GM12891 (cell line): ENCODE measurements around the gene PSMD12.

ENCODE experiments used
- DNase-seq: peaks from one replicate; pipeline ENCODE4 v3.0.0; 2011; ENCODE audit warnings: low spot score; ENCODE audit not compliant: insufficient read length
- FAIRE-seq: peaks from 2 replicates; lab custom pipeline; 2011; peaks lifted over from hg19 to GRCh38; lab: Jason Lieb, UNC
- PAX5 ChIP-seq: IDR thresholded peaks from 2 replicates; pipeline ENCODE4 v1.6.1; 2011; ENCODE audit warnings: low read length, moderate library complexity, mild to moderate bottlenecking; ENCODE audit not compliant: insufficient read depth, severe bottlenecking
- POLR2A ChIP-seq: IDR thresholded peaks from 2 replicates; pipeline ENCODE4 v1.6.1; 2011; ENCODE audit warnings: low read depth, low read length, control low read depth
- POLR2AphosphoS5 ChIP-seq: IDR thresholded peaks from 2 replicates; pipeline ENCODE4 v1.6.1; 2011; ENCODE audit warnings: low read depth, low read length, control low read depth
- POU2F2 ChIP-seq: IDR thresholded peaks from 2 replicates; pipeline ENCODE4 v1.6.1; 2011; ENCODE audit warnings: low read depth, mild to moderate bottlenecking, control low read depth, low read length, moderate library complexity
- SPI1 ChIP-seq: IDR thresholded peaks from 2 replicates; pipeline ENCODE4 v1.6.1; 2011; ENCODE audit warnings: low read depth, low read length, control low read depth
- TAF1 ChIP-seq: IDR thresholded peaks from 2 replicates; pipeline ENCODE4 v1.6.1; 2011; ENCODE audit warnings: low read depth, low read length, control low read depth

PSMD12 gene

DNA sequence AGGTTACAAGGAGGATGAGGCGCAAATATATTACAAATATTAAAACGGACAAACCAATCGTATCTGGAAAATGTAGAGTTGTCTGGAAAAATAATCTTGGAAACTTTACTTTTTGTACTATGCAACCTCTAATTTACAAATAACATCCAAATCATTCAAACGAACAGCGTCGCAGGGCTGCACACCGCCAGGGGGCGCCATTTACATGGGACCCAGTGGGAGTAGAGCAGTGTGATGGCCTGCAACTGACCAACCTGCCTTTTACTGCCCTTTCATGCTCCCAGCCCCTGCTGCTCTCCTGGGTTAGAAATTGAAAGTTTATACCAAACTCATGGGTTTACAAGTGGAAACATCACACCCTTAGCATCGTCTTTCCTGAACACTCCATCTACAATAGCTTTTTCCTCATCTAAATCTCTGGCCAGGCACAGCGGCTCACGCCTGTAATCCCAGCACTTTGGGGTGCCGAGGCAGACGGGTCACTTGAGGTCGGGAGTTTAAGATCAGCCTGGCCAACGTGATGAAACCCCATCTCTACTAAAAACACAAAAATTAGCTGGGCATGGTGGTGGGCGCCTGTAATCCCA is 20.7 kb upstream of the PSMD12 start:
- no peak for DNase-seq
- no peak for TF ChIP-seq TAF1
- no peak for TF ChIP-seq POLR2A
- TF ChIP-seq SPI1 = no peak
- no peak for TF ChIP-seq POU2F2
- TF ChIP-seq POLR2AphosphoS5 = no peak
- no peak for TF ChIP-seq PAX5
- FAIRE-seq = no peak

DNA sequence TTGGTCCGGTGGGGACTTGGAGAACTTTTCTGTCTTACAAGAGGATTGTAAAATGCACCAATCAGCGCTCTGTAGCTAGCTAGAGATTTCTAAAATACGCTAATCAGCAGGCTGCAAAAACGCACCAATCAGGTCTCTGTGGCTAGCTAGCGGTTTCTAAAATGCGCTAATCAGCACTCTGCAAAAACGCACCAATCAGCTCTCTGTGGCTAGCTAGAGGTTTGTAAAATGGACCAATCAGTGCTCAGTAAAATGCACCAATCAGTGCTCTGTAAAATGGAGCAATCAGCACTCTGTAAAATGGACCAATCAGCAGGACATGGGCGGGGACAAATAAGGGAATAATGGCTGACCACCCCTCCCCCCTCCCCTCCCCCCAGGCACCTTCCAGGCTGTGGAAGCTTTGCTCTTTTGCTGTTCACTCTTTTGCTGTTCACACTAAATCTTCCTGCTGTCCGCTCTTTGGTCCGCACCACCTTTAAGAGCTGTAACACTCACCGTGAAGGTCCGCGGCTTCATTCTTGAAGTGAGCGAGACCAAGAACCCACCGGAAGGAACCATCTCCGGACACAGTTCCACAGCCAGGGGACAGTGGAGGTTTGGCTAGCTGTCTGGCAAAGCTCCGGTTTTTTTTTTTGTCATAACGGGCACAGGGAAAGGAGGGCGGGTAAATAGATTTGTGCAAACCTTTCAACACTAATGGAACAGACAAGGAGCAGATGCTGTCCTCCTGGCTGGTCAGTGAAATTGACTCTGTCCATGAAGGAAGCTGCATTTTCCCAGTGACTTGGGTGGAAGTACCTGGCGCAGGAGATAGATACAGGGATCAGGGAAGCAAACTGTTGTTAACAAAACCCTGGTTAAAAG is 19.0 kb upstream of the PSMD12 start:
- DNase-seq (no peak), FAIRE-seq (no peak)
- TF ChIP-seq TAF1 = no peak
- no peak for TF ChIP-seq POLR2AphosphoS5
- no peak for TF ChIP-seq SPI1
- no peak for TF ChIP-seq POU2F2
- TF ChIP-seq POLR2A = no peak

DNA sequence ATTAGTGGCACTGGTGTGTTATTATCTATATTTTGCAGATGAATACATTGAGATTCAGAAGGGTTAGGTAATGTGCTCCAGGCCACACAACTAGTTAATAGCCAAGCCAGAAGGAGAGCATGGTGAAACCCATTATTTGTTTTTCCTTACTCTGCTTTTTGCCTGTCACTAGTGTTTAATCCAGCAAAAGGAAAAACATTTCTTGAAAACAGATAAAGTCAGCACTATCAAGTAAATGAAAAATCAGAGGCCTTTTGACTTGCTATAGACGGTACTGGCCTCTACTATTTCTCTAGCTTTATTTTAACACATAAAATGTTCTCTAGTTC is 15.5 kb upstream of the PSMD12 start:
- FAIRE-seq (no peak), DNase-seq (no peak)
- TF ChIP-seq POLR2A (no peak), POLR2AphosphoS5 (no peak), POU2F2 (no peak), TAF1 (no peak), SPI1 (no peak)

DNA sequence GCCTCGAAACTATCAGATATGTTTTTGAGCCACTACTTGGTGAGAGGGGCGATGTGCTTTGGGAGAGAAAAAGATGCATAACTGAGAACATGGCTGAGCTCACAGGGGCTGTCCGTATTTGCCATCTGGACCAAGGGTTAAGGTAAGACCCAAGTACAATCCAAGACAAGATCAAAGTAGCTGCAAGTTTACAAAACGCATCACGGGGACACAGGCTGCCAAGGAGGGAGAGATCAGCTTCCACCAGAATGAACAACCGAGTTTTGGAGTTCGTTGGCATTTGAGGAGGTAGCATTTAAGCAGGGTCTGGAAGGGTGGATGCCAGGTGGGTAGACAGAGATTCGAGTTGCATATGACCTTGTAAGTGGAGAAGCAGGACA is 12.9 kb upstream of the PSMD12 start:
- TF ChIP-seq POU2F2 (no peak), PAX5 (no peak), POLR2AphosphoS5 (no peak), TAF1 (no peak), SPI1 (no peak), POLR2A (no peak)
- DNase-seq (no peak), FAIRE-seq (no peak)

DNA sequence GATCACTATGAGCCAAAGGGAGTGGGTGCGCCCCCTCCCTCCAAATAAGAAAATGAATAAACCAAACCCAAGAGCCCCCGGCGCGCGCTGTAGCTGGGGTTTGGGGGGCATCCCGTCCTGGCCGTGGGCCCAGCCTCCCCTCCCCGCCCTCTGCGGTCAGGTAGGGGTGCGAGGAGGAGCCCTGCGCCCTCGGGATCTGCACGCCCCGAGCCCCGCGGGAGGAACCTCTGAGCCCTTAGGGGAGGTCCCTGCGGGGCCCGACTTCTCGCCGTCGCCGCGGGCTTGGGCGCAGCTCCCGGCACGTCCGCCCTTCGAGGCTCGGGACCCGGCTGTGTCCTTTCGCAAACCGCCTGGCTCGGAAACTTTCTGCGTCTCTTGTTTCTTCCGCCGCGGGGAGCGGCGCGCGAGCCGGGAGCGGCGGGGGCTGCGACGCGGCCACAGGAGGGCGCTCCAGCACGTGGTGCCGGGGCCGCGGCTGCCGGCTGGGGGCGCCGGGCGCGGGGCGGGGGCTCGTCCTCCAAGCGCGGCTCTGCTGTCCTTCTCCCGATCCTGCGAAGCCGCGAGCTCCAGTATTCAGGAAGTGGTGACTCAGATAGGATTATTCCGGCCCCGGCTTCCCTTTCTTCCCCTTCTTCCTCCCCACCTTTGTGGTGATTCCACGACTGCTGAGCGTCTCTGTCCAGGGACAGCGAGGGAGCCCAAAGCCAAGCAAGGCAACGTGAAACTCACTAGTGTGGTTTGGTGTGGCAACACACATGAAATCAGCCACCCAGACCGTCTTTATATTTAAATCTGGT is 12.3 kb upstream of the PSMD12 start:
- FAIRE-seq (peak; percentile 26), DNase-seq (peak; percentile 66)
- TF ChIP-seq PAX5 (no peak), POLR2AphosphoS5 (0 out of 2 replicates have a peak, but pooled peaks have one; percentile 14), POU2F2 (no peak), POLR2A (0 out of 2 replicates have a peak, but pooled peaks have one; percentile 27), SPI1 (no peak), TAF1 (no peak)

DNA sequence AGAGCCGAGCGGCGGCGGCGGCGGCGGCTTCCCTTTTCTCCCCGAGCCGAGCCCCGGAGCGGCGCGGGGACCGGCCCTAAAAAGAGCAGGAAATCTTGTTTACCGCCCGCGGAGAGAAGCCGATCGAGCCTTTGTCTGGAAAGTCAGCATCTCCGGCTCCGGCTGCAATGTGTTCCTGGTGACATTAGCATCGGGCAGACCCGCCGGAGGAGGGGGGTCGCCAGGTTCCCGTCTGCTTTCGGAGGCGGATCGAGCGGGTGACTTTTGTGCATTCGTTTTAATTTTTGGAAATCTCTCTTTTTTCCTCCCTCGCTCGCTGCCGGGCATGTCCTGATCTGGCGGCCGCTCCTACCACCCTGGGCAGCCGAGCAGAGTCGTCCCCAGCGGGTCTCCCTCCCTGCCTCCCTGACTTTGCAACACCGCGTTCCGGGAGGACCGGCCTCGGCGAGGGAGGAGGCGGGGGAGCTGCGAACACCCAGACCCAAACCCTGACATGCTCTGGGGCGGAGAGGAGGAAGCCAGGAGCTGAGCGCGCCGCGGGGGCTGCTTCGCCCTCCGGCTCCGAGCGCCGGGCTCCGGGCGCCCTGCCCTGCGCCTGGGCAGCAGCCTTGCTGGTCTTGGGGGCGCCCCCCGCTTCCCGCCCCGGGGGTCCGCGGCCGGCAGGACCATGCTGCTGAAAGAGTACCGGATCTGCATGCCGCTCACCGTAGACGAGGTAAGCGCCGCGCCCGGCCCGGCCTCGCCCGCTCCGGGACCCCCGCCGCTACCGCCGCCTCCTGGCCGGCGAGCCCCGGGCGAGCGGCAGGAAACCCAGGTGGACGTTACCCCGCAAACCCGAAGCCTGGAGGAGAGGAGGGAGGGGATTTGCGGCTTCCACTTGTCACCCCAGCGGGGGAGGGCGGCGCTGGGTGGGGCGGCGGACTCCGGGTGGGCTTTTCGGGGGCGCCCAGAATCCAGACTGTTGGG is 11.4 kb upstream of the PSMD12 start:
- DNase-seq (peak; percentile 44), FAIRE-seq (no peak)
- TF ChIP-seq TAF1 (no peak), POLR2A (no peak), POU2F2 (no peak), POLR2AphosphoS5 (no peak), SPI1 (no peak), PAX5 (no peak)

DNA sequence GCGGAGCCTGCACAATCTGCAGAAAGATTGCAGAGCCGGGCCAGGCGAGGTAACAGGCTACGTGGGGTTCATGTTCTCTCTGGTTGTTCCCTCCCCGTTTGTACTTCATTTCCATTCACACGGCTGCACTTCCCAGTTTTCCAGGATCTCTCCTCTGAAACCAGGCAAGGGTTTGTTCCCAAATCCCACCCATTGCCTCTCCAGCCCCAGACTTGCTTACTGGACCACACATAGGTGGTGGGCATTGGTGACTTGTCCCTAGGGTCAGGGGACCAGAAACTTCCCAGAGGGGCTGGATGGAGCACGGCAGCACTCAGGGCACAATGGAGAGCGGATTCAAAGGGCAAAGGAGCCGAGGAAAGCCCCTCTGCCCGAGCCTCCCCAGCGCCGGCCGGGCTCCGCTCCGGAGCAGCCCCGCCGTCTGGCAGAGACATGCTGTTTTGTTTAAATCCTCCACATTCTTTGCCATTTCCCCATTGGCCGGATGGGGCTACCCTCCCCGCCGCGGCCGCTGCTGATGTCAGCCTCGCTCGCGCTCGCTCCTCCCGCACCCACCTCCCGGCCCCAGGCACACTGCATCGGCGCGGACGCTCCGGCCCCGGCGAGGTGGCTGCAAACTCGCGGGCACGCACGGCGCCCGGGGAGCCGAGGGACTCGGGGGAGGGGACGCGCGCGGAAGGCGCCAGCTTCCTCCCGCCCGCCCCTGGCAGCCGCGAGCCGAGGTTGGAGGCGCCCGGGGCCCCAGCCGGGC is 10.5 kb upstream of the PSMD12 start, which contains the start of gene PITPNC1:
Gene PITPNC1, plus strand, starts transcription at position 545 of the 751 bp plus-strand sequence.
- TF ChIP-seq SPI1 (0 out of 2 replicates have a peak, but pooled peaks have one; percentile 27), PAX5 (no peak), POLR2A (no peak), POLR2AphosphoS5 (no peak), POU2F2 (no peak)
- DNase-seq (peak; percentile 76), FAIRE-seq (peak; percentile 90)

DNA sequence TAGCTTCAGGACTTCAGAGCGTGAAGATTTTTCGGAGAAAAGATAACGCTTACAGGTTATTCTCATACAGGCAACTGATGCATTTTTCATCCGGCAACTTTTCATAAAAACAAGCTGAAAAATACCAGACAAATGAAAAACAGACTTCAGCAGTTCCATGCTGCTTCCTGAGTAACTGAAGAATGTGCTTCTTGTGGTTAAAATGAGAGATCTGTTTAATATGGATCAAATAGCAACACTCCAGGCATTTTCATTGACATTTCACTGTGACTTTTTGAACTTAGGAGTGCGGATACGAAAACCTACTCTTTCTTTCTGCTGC is 10.0 kb upstream of the PSMD12 start:
- no peak for TF ChIP-seq SPI1
- TF ChIP-seq POU2F2 = no peak
- TF ChIP-seq PAX5 = no peak
- no peak for TF ChIP-seq POLR2A
- no peak for TF ChIP-seq TAF1
- FAIRE-seq (no peak), DNase-seq (no peak)
